C4-2B (cell line): Measurements from ENCODE around the gene RCAN1.

Experiments
- ZFX ChIP-seq: fragments of 450-650 bp; IDR thresholded peaks from 2 replicates; pipeline ENCODE4 v1.6.1; 2017
- TF ChIP-seq, protein P1 (sequence below): fragments of 450-650 bp; conservative IDR thresholded peaks from 2 replicates; pipeline ENCODE4 v1.5.1; 2017; ENCODE audit warnings: mild to moderate bottlenecking

DNA sequence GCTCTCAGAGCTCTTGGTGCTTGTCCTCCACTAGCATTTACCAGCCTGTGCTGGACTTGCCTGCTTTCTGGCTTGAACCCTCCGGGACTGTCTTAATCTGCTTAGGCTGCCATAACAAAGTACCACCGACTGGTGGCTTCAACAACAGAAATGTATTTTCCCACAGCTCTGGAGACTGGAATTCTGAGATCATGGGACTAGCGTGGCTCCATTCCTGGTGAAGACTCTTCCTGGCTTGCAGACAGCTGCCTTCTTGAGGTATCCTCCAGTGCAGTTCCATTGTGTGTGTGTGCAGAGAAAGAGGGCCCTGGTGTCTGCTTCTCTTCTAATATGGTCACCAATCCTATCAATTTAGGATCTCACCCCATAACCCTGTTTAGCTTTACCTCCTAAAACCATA, 22.0 kb upstream of the RCAN1 start:
- TF ChIP-seq, protein P1, sequence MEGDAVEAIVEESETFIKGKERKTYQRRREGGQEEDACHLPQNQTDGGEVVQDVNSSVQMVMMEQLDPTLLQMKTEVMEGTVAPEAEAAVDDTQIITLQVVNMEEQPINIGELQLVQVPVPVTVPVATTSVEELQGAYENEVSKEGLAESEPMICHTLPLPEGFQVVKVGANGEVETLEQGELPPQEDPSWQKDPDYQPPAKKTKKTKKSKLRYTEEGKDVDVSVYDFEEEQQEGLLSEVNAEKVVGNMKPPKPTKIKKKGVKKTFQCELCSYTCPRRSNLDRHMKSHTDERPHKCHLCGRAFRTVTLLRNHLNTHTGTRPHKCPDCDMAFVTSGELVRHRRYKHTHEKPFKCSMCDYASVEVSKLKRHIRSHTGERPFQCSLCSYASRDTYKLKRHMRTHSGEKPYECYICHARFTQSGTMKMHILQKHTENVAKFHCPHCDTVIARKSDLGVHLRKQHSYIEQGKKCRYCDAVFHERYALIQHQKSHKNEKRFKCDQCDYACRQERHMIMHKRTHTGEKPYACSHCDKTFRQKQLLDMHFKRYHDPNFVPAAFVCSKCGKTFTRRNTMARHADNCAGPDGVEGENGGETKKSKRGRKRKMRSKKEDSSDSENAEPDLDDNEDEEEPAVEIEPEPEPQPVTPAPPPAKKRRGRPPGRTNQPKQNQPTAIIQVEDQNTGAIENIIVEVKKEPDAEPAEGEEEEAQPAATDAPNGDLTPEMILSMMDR = no peak
- TF ChIP-seq ZFX = no peak
